Measurements from ENCODE around the gene ABCC8.

DNA sequence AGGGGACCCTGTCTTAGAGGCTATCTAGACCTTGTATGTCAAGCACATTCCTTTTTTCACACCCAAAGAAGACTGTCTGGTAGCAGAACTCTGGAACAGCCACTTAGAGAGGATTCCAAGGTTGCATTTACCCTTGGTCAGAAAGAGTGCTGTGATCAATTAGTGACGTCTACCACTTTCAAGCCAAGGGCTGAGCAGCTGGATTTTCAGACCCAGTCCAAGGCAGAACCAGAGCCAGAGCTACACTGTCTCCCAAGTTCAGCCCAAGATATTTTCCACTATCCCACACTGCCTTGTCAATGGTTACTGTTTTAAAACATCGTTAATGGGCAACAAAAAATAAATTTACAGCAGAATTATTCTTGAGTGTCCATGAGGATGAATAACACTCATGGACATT, 24.0 kb downstream of the ABCC8 start:
- TF ChIP-seq EZH2phosphoT487 (IDR thresholded peaks at IDR 0.05; ENCODE audit: borderline replicate concordance, low read depth) (no peak), NRF1 (IDR thresholded peaks at IDR 0.05; ENCODE audit: low read depth, low read length) (no peak), GABPA (IDR thresholded peaks at IDR 0.05; ENCODE audit: low read depth) (no peak), FOSL2 (IDR thresholded peaks at IDR 0.05; ENCODE audit: borderline replicate concordance, low read depth) (no peak), TEAD4 (IDR thresholded peaks at IDR 0.05; ENCODE audit: borderline replicate concordance, insufficient read depth) (no peak)

Measured in SK-N-SH (cell line).